H1 (cell line): ENCODE data around the gene TTC23. TPM values are rescaled to one million over a fixed set of nuclear protein-coding genes. Genes with fewer than 3 reads are reported as not detected.

Source experiments
- ASH2L ChIP-seq: fragments of 200-600, 300-600 bp; sonication (generic); IDR thresholded peaks from one replicate; pipeline ENCODE4 v1.7.1; 2017; ENCODE audit warnings: low read length
- CBX5 ChIP-seq: fragments of 300-800, 300-1000 bp; sonication (generic); IDR thresholded peaks from 2 replicates; pipeline ENCODE4 v1.7.1; 2016; ENCODE audit warnings: antibody characterized with exemption, low read length, low read depth
- CBX8 ChIP-seq: fragments of 300-800, 300-1000 bp; sonication (generic); IDR thresholded peaks from 2 replicates; pipeline ENCODE4 v1.7.1; 2016; ENCODE audit warnings: low read depth, low read length, borderline replicate concordance
- EGR1 ChIP-seq: IDR thresholded peaks from 2 replicates; pipeline ENCODE4 v1.6.1; 2011; ENCODE audit warnings: low read depth, low read length, borderline replicate concordance
- MAFK ChIP-seq: IDR thresholded peaks from 2 replicates; pipeline ENCODE4 v1.6.1; 2012; ENCODE audit warnings: low read depth, mild to moderate bottlenecking, improper control_type of control experiment, low read length
- TAF7 ChIP-seq: optimal IDR thresholded peaks from 2 replicates; pipeline ENCODE3; 2011; ENCODE audit warnings: low read depth, mild to moderate bottlenecking, inconsistent platforms, low read length, moderate library complexity, borderline replicate concordance
- TEAD4 ChIP-seq: IDR thresholded peaks from 2 replicates; pipeline ENCODE4 v1.6.1; 2012; ENCODE audit warnings: low read depth, low read length, inconsistent platforms, mixed read lengths
- polyA plus RNA-seq, 7 experiments: library from polyadenylated mRNA; depleted of rRNA in 3 of 7; stranded (reverse) in 5 of 7; unstranded in 2 of 7; fragments of >200 nt in 5 of 7; fragments of 200-250 nt in 2 of 7; gene quantifications; 1 replicate in 5 of 7; 2 replicates in 1 of 7; 4 replicates in 1 of 7; pipeline versions ENCODE4 v1.2.1 to v1.2.3, GENCODE V29; 2011 to 2013; ENCODE audit warnings: missing spikeins in 2 of 7, mixed read lengths in 2 of 7
- total RNA-seq: library from RNA; stranded (reverse); fragmentation: NEBNext Ultra II Directional; extraction: Animal tissue kit (Norgen Biotek cat#: 25700); gene quantifications from 2 replicates; pipeline ENCODE4 v1.2.1, GENCODE V29; 2021
- TF ChIP-seq, protein P1 (sequence below): fragments of 300-600 bp; sonication (generic); IDR thresholded peaks from 2 replicates; pipeline ENCODE4 v1.7.1; 2012; ENCODE audit warnings: low read length, moderate library complexity, mild to moderate bottlenecking, inconsistent platforms; ENCODE audit not compliant: insufficient replicate concordance
- TF ChIP-seq, protein P2 (sequence below): IDR thresholded peaks from 2 replicates; pipeline ENCODE4 v1.6.1; 2012; ENCODE audit warnings: inconsistent platforms

TTC23 gene
- total and polyA plus RNA-seq, 2 of the 8 experiments (the other 6 are each of a cell fraction or from before 2014, with no cell fraction given) = 4.8 to 23.0 TPM

DNA sequence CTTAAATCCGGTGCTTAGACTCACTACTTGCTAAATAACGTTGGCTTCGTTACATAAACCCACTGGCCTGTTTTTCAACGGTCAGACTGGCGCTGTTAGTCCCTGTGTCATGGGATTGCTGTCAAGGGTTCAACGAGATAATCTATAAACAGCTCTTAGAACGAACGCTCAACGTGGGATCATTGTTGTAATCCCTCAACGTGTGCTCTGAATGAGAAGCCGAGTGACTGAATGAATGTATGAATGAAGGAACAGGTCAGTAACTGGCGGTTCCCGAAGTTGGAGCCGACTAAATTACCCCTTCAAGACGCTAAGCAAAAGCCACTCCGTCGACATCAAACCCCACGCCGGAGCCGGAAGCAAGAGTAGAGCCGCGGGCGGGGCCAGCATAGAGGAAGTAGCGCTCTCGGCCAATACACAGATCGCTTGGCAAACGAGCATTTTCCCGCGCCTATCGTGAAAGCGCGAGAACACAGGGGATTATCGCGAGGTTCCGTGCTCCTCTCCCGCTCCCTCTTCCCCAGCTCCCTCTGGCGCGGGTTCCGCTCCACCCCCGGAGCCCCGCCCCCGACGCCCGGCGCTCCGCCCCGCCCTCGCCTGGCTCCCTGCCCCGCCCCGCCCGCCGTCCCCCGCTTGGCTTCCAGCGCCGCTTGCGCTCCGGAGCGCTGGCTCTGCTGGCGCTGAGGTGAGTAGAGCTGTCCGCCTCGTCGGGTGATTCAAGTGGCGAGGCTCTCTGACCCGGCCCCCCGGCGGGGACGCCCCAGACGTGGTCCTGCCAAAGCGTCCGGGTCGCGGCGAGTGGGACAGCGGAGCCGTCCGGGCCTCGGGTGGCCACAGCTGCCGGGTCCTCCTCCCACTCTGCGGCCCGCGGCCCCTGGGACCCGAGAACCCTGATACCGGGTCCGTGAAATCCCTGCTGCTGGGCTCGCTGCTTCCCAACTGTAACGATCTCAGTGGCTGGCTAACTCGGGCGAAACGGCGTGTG is 1.8 kb upstream of the TTC23 start, which contains the start of gene LRRC28 (continued):
- TF ChIP-seq MAFK = no peak
- TF ChIP-seq ASH2L = peak; percentile 87
- TF ChIP-seq, protein P1, sequence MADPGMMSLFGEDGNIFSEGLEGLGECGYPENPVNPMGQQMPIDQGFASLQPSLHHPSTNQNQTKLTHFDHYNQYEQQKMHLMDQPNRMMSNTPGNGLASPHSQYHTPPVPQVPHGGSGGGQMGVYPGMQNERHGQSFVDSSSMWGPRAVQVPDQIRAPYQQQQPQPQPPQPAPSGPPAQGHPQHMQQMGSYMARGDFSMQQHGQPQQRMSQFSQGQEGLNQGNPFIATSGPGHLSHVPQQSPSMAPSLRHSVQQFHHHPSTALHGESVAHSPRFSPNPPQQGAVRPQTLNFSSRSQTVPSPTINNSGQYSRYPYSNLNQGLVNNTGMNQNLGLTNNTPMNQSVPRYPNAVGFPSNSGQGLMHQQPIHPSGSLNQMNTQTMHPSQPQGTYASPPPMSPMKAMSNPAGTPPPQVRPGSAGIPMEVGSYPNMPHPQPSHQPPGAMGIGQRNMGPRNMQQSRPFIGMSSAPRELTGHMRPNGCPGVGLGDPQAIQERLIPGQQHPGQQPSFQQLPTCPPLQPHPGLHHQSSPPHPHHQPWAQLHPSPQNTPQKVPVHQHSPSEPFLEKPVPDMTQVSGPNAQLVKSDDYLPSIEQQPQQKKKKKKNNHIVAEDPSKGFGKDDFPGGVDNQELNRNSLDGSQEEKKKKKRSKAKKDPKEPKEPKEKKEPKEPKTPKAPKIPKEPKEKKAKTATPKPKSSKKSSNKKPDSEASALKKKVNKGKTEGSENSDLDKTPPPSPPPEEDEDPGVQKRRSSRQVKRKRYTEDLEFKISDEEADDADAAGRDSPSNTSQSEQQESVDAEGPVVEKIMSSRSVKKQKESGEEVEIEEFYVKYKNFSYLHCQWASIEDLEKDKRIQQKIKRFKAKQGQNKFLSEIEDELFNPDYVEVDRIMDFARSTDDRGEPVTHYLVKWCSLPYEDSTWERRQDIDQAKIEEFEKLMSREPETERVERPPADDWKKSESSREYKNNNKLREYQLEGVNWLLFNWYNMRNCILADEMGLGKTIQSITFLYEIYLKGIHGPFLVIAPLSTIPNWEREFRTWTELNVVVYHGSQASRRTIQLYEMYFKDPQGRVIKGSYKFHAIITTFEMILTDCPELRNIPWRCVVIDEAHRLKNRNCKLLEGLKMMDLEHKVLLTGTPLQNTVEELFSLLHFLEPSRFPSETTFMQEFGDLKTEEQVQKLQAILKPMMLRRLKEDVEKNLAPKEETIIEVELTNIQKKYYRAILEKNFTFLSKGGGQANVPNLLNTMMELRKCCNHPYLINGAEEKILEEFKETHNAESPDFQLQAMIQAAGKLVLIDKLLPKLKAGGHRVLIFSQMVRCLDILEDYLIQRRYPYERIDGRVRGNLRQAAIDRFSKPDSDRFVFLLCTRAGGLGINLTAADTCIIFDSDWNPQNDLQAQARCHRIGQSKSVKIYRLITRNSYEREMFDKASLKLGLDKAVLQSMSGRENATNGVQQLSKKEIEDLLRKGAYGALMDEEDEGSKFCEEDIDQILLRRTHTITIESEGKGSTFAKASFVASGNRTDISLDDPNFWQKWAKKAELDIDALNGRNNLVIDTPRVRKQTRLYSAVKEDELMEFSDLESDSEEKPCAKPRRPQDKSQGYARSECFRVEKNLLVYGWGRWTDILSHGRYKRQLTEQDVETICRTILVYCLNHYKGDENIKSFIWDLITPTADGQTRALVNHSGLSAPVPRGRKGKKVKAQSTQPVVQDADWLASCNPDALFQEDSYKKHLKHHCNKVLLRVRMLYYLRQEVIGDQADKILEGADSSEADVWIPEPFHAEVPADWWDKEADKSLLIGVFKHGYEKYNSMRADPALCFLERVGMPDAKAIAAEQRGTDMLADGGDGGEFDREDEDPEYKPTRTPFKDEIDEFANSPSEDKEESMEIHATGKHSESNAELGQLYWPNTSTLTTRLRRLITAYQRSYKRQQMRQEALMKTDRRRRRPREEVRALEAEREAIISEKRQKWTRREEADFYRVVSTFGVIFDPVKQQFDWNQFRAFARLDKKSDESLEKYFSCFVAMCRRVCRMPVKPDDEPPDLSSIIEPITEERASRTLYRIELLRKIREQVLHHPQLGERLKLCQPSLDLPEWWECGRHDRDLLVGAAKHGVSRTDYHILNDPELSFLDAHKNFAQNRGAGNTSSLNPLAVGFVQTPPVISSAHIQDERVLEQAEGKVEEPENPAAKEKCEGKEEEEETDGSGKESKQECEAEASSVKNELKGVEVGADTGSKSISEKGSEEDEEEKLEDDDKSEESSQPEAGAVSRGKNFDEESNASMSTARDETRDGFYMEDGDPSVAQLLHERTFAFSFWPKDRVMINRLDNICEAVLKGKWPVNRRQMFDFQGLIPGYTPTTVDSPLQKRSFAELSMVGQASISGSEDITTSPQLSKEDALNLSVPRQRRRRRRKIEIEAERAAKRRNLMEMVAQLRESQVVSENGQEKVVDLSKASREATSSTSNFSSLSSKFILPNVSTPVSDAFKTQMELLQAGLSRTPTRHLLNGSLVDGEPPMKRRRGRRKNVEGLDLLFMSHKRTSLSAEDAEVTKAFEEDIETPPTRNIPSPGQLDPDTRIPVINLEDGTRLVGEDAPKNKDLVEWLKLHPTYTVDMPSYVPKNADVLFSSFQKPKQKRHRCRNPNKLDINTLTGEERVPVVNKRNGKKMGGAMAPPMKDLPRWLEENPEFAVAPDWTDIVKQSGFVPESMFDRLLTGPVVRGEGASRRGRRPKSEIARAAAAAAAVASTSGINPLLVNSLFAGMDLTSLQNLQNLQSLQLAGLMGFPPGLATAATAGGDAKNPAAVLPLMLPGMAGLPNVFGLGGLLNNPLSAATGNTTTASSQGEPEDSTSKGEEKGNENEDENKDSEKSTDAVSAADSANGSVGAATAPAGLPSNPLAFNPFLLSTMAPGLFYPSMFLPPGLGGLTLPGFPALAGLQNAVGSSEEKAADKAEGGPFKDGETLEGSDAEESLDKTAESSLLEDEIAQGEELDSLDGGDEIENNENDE = no peak
- TF ChIP-seq CBX5 = no peak
- no peak for TF ChIP-seq EGR1
- no peak for TF ChIP-seq TAF7
- TF ChIP-seq, protein P2, sequence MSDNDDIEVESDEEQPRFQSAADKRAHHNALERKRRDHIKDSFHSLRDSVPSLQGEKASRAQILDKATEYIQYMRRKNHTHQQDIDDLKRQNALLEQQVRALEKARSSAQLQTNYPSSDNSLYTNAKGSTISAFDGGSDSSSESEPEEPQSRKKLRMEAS = 0 out of 2 replicates have a peak, but pooled peaks have one; percentile 7
- no peak for TF ChIP-seq CBX8
- no peak for TF ChIP-seq TEAD4
